Measurements from ENCODE around the gene MIER1.
"Not testable (repeated sequence)": the region's sequence is repeated elsewhere in the genome, so short reads cannot be mapped to it uniquely, and the experiment has no call there.

Gene MIER1

GRCh38 chr1:66924756-66925557 is at the start of gene MIER1, which contains the start of gene DNAI4:
MIER1 (plus strand) TSS chr1:66924990; CDS start chr1:66925029, 39 bp downstream.
DNAI4 (minus strand) TSS chr1:66924856; CDS start chr1:66924831, 25 bp downstream.
- DNase-seq, result peak; percentile 95 to 97

GRCh38 chr1:66876664-66877063 is 48.1 kb upstream of the MIER1 start:
- no peak for DNase-seq

GRCh38 chr1:66889030-66889429 is 35.8 kb upstream of the MIER1 start:
- DNase-seq, result no peak

GRCh38 chr1:66890621-66891020 is 34.2 kb upstream of the MIER1 start:
- no peak for DNase-seq

- DNase-seq, result no peak
These were observed 31.1 kb upstream of the MIER1 start for GRCh38 chr1:66893712-66894111.

GRCh38 chr1:66915203-66915602 is 9.6 kb upstream of the MIER1 start:
- not testable (repeated sequence) for DNase-seq

GRCh38 chr1:66916320-66916719 is 8.5 kb upstream of the MIER1 start:
- DNase-seq, result no peak

GRCh38 chr1:66917476-66917875 is 7.3 kb upstream of the MIER1 start:
- no peak for DNase-seq

- no peak for DNase-seq
These were observed 5.7 kb upstream of the MIER1 start for GRCh38 chr1:66919063-66919462.

- no peak for DNase-seq
These were observed 5.0 kb upstream of the MIER1 start for GRCh38 chr1:66919828-66920227.

GRCh38 chr1:66920543-66920942 is 4.2 kb upstream of the MIER1 start:
- DNase-seq, result no peak

- no peak for DNase-seq
These were observed 744 bp downstream of the MIER1 start for GRCh38 chr1:66925558-66925910.

GRCh38 chr1:66925944-66926343 is 1.2 kb downstream of the MIER1 start:
- no peak for DNase-seq

GRCh38 chr1:66927528-66927927 is 2.7 kb downstream of the MIER1 start:
- DNase-seq, result no peak

- no peak for DNase-seq
These were observed 4.4 kb downstream of the MIER1 start for GRCh38 chr1:66929146-66929688.

GRCh38 chr1:66929691-66929998 is 4.9 kb downstream of the MIER1 start:
- DNase-seq, result no peak

GRCh38 chr1:66929999-66930822 is 5.4 kb downstream of the MIER1 start:
- DNase-seq, result peak; percentile 90 to 94

- no peak for DNase-seq
These were observed 6.0 kb downstream of the MIER1 start for GRCh38 chr1:66930823-66931174.

- DNase-seq, result no peak
These were observed 6.8 kb downstream of the MIER1 start for GRCh38 chr1:66931590-66931989.

GRCh38 chr1:66932291-66932690 is 7.5 kb downstream of the MIER1 start:
- DNase-seq, result no peak

GRCh38 chr1:66933887-66934700 is 9.3 kb downstream of the MIER1 start:
- DNase-seq, result no peak

GRCh38 chr1:66937529-66938234 is 12.9 kb downstream of the MIER1 start:
- no peak for DNase-seq
